ENCODE measurements around the gene CYB5A.
A peak's percentile ranks its signal among the peaks of the same experiment; 100 is the strongest.

CYB5A gene

GRCh38 chr18:74291771-74292540 is at the start of gene CYB5A:
Gene CYB5A, minus strand, starts transcription at chr18:74291963. Its CDS starts 88 bp downstream, at chr18:74291875.
- TF ChIP-seq MAX (IDR thresholded peaks at IDR 0.05) (peak; percentile 93), YY1 (IDR thresholded peaks at IDR 0.05; ENCODE audit: low read depth) (no peak), NFIC (IDR thresholded peaks at IDR 0.05) (peak; percentile 27; the same call in 1 of the 2 replicates), ZBTB7A (IDR thresholded peaks at IDR 0.05; ENCODE audit: low read depth) (peak; percentile 99), TAF1 (IDR thresholded peaks at IDR 0.05; ENCODE audit: low read depth) (peak; percentile 78), EP300 (IDR thresholded peaks at IDR 0.05; ENCODE audit: borderline replicate concordance) (0 out of 2 replicates have a peak, but pooled peaks have one; percentile 21), TCF12 (IDR thresholded peaks at IDR 0.05; ENCODE audit: low read depth) (peak; percentile 47; the same call in 1 of the 2 replicates), EGR1 (IDR thresholded peaks at IDR 0.05) (peak; percentile 74), TEAD4 (IDR thresholded peaks at IDR 0.05) (no peak), RAD21 (IDR thresholded peaks at IDR 0.05; ENCODE audit: low read depth) (no peak), USF1 (IDR thresholded peaks at IDR 0.05) (peak; percentile 4; the same call in 1 of the 2 replicates), FOXM1 (IDR thresholded peaks at IDR 0.05; ENCODE audit: borderline replicate concordance, low read depth) (no peak), REST (IDR thresholded peaks at IDR 0.05; ENCODE audit: low read depth) (no peak), CEBPB (IDR thresholded peaks at IDR 0.05) (peak; percentile 88), CREB1 (IDR thresholded peaks at IDR 0.05; ENCODE audit: low read depth) (peak; percentile 53)

- TF ChIP-seq USF1 (IDR thresholded peaks at IDR 0.05) (no peak), CEBPB (IDR thresholded peaks at IDR 0.05) (no peak), YY1 (IDR thresholded peaks at IDR 0.05; ENCODE audit: low read depth) (no peak), ZBTB7A (IDR thresholded peaks at IDR 0.05; ENCODE audit: low read depth) (no peak), TAF1 (IDR thresholded peaks at IDR 0.05; ENCODE audit: low read depth) (no peak), NFIC (IDR thresholded peaks at IDR 0.05) (no peak), FOXM1 (IDR thresholded peaks at IDR 0.05; ENCODE audit: borderline replicate concordance, low read depth) (no peak), RAD21 (IDR thresholded peaks at IDR 0.05; ENCODE audit: low read depth) (no peak), EGR1 (IDR thresholded peaks at IDR 0.05) (no peak), CREB1 (IDR thresholded peaks at IDR 0.05; ENCODE audit: low read depth) (no peak), TCF12 (IDR thresholded peaks at IDR 0.05; ENCODE audit: low read depth) (no peak), EP300 (IDR thresholded peaks at IDR 0.05; ENCODE audit: borderline replicate concordance) (no peak), TEAD4 (IDR thresholded peaks at IDR 0.05) (no peak), REST (IDR thresholded peaks at IDR 0.05; ENCODE audit: low read depth) (no peak), MAX (IDR thresholded peaks at IDR 0.05) (no peak)
Observed at GRCh38 chr18:74337912-74338309, 46.1 kb upstream of the CYB5A start.

- no peak for TF ChIP-seq MAX (IDR thresholded peaks at IDR 0.05)
- TF ChIP-seq EP300 (IDR thresholded peaks at IDR 0.05; ENCODE audit: borderline replicate concordance): no peak
- TF ChIP-seq CREB1 (IDR thresholded peaks at IDR 0.05; ENCODE audit: low read depth): no peak
- no peak for TF ChIP-seq TAF1 (IDR thresholded peaks at IDR 0.05; ENCODE audit: low read depth)
- no peak for TF ChIP-seq FOXM1 (IDR thresholded peaks at IDR 0.05; ENCODE audit: borderline replicate concordance, low read depth)
- TF ChIP-seq RAD21 (IDR thresholded peaks at IDR 0.05; ENCODE audit: low read depth): no peak
- TF ChIP-seq CEBPB (IDR thresholded peaks at IDR 0.05): no peak
- TF ChIP-seq TCF12 (IDR thresholded peaks at IDR 0.05; ENCODE audit: low read depth): no peak
- TF ChIP-seq YY1 (IDR thresholded peaks at IDR 0.05; ENCODE audit: low read depth): no peak
- no peak for TF ChIP-seq TEAD4 (IDR thresholded peaks at IDR 0.05)
- no peak for TF ChIP-seq ZBTB7A (IDR thresholded peaks at IDR 0.05; ENCODE audit: low read depth)
- no peak for TF ChIP-seq NFIC (IDR thresholded peaks at IDR 0.05)
- TF ChIP-seq REST (IDR thresholded peaks at IDR 0.05; ENCODE audit: low read depth): no peak
- no peak for TF ChIP-seq EGR1 (IDR thresholded peaks at IDR 0.05)
- TF ChIP-seq USF1 (IDR thresholded peaks at IDR 0.05): no peak
Observed at GRCh38 chr18:74337155-74337911, 45.6 kb upstream of the CYB5A start.

All from Ishikawa (cell line).